Large intestine (tissue), 3 donors: Measurements from ENCODE around the gene CARD16. TPM values are rescaled to one million over a fixed set of nuclear protein-coding genes. Genes with fewer than 3 reads are reported as not detected.

ENCODE experiments used
- DNase-seq, 2 donors: peaks; one replicate each; pipeline versions ENCODE4 v3.0.0 to v3.0.0-alpha.2; 2013
- H3K27ac ChIP-seq: one replicate; pipeline ENCODE4 v1.5.1; 2013; ENCODE audit warnings: low read length
- H3K27me3 ChIP-seq: 2 replicates; pipeline ENCODE4 v1.6.1; 2013; ENCODE audit warnings: low read length; ENCODE audit not compliant: control insufficient read depth, insufficient read depth
- H3K36me3 ChIP-seq: 2 replicates; pipeline ENCODE4 v1.6.1; 2013; ENCODE audit warnings: low read length; ENCODE audit not compliant: control insufficient read depth, insufficient read depth
- H3K4me1 ChIP-seq: one replicate; pipeline ENCODE4 v1.6.1; 2013; ENCODE audit warnings: low read length; ENCODE audit not compliant: control insufficient read depth, insufficient read depth
- H3K4me3 ChIP-seq: one replicate; pipeline ENCODE4 v1.5.1; 2013; ENCODE audit warnings: low read length
- H3K9me3 ChIP-seq: one replicate; pipeline ENCODE4 v1.6.1; 2013; ENCODE audit warnings: mild to moderate bottlenecking, low read depth, low read length, moderate library complexity; ENCODE audit not compliant: control insufficient read depth
- WGBS: methylation state at CpG from one replicate; pipeline ENCODE4 v1.1.5; 2013; ENCODE audit warnings: low lambda C conversion rate; ENCODE audit not compliant: insufficient coverage; 5-methylcytosine and 5-hydroxymethylcytosine counted together
- polyA plus RNA-seq: library from polyadenylated mRNA; unstranded; fragments of 120-200 nt; gene quantifications from one replicate; pipeline ENCODE4 v1.2.1, GENCODE V29; 2013

Gene CARD16
- polyA plus RNA-seq, 1 donor = 25.6 TPM

DNA sequence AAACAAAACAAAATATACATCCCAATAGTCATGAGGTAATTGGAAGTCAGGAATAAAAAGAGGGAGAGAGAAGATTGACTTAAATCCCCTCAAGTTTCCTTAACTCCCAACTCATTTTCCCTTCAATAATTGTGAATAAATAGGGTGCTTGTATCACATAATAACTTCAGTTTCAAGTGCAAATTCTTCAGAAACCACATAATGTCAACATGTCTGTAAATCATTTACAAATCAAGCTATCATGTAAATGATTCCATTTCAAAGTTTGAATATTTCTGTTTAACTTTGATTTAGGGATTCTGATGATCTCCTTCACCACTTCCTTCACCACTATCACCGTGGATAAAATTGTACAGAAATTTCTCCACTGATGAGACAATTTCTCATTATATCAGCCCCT lies 45.4 kb downstream of the CARD16 start:
- Histone ChIP-seq H3K4me1 (no peaks in the 10 kb centered on the region), H3K27me3 (no peaks in the 10 kb centered on the region), H3K27ac (no peak overlapping the region), H3K4me3 (no peak overlapping the region), H3K9me3 (no peaks in the 10 kb centered on the region), H3K36me3 (no peaks in the 10 kb centered on the region)
- WGBS = no CpG with 5 or more reads among the region's 1 CpG
- no peak for DNase-seq

DNA sequence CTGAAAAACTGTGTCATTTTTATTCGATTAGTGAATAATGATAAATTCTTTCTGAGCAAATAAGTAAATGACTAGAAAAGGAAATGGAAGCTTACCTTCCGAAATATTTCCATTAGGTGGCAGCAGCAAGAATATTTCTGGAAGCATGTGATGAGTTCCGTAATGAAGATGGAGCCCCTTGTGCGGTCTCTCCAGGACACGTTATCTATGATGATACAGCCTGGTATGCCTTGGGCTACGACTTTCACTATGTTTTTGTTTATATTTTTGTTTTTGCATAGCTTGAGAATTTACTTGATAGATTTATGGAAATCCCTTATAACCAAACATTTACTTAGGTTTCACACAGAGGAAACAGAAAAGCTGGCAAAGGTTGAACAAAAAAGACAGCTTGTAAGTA lies 47.8 kb downstream of the CARD16 start:
- Histone ChIP-seq H3K4me3 (no peak overlapping the region), H3K4me1 (no peaks in the 10 kb centered on the region), H3K27me3 (no peaks in the 10 kb centered on the region), H3K27ac (no peak overlapping the region), H3K9me3 (no peaks in the 10 kb centered on the region), H3K36me3 (no peaks in the 10 kb centered on the region)
- DNase-seq = no peak
- WGBS = 100% methylated on average over 3 of the region's 6 CpGs

DNA sequence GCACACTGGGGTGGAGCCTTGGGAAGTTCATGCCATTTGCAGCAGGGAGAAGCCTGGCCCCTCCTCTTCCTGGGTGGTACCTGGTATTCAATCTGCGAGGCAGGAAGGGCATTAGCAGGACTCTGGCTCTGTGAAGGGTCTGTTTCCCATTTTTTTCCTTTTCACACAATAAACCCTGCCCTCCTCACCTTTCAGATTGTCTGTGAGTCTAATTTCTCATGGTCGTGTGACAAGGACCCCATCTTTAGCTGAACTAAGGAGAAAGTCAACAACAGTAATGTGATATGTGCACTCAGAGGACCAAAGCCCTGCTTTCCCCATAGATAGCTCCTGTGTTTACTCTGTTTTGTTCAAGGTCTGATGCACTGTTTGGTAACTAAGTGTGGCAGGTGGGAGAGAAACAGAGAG lies 50.1 kb downstream of the CARD16 start:
- no peaks in the 10 kb centered on the region for H3K9me3 ChIP-seq
- H3K27ac ChIP-seq = no peak overlapping the region
- H3K4me3 ChIP-seq = no peak overlapping the region
- H3K27me3 ChIP-seq = no peaks in the 10 kb centered on the region
- H3K4me1 ChIP-seq = no peaks in the 10 kb centered on the region
- DNase-seq = no peak
- WGBS = no CpG with 5 or more reads among the region's 2 CpGs
- no peaks in the 10 kb centered on the region for H3K36me3 ChIP-seq

DNA sequence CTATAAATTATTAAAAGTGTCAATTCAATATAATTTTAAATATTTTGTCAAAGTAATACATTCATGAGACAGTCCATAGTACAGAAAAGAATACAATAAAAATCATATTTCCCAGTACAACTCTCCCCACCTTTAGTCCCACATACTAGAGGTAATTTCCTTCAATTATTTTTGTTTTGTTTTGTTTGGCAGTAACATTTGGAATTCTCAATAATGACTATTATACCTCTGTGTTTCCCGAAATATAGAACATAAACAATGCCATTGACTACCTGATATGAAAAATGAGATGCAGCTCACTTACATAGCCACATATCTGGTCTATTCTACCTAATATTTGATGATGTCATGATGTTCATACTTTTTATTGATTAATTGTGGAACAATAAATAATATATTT lies 52.4 kb downstream of the CARD16 start:
- no CpG with 5 or more reads among the region's 1 CpG for WGBS
- Histone ChIP-seq H3K36me3 (no peaks in the 10 kb centered on the region), H3K27me3 (no peaks in the 10 kb centered on the region), H3K27ac (no peak overlapping the region), H3K4me3 (no peak overlapping the region), H3K4me1 (no peaks in the 10 kb centered on the region), H3K9me3 (peaks cover 3% of the 10 kb centered on the region)
- DNase-seq = no peak

DNA sequence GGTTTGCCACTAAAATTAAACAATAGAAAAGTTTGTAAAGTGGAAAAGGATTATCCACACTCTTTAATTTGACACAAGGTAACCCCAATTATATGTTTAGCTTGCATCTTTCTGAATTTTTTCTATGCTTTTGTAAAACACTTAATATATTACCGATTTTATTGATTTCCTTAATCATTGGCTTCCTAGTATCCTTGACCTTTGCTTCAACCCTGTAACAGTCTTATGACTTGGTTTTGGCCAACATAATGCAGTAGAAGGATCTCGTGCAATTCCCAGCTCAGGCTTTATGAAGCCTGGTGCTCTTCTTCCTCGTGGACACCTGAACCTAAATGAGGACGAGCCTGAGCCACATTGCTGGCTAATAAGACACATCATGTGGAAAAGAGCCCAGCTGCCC lies 53.1 kb downstream of the CARD16 start:
- 57% methylated on average over 1 of the region's 4 CpGs for WGBS

More for the DNA sequence above, 53.1 kb downstream of the CARD16 start:
- Histone ChIP-seq H3K4me3 (no peak overlapping the region), H3K27ac (no peak overlapping the region), H3K9me3 (peaks cover 8% of the 10 kb centered on the region), H3K36me3 (no peaks in the 10 kb centered on the region), H3K4me1 (no peaks in the 10 kb centered on the region), H3K27me3 (no peaks in the 10 kb centered on the region)
- DNase-seq = no peak

Other genes starting within 250 kb of the CARD16 start
- gene CASP12, start 146.9 kb downstream of the CARD16 start, polyA plus RNA-seq = 0.49 TPM
- gene CASP4, start 76.8 kb downstream of the CARD16 start, polyA plus RNA-seq = 89.7 TPM
- gene CASP5, start 22.2 kb downstream of the CARD16 start, polyA plus RNA-seq = 15.2 TPM
- gene CASP1, start 10.2 kb downstream of the CARD16 start, polyA plus RNA-seq = 135 TPM
- gene CARD18, start 94.4 kb upstream of the CARD16 start, polyA plus RNA-seq = not detected